Peyer's patch (tissue), 4 donors: ENCODE data around the gene CIPC. TPM values are rescaled to one million over a fixed set of nuclear protein-coding genes. Genes with fewer than 3 reads are reported as not detected.

ENCODE experiments used
- DNase-seq, 3 donors: peaks; one replicate each; pipeline ENCODE4 v3.0.0-alpha.2; 2017 to 2019
- H3K27ac ChIP-seq, 4 donors: fragments of 200-600 bp; sonication (generic); one replicate each; pipeline ENCODE4 v1.5.1; 2016 to 2019
- H3K27me3 ChIP-seq, 2 donors: fragments of 200-600 bp; sonication (generic); one replicate each; pipeline ENCODE4 v1.5.1; 2019
- H3K36me3 ChIP-seq, 3 donors: fragments of 200-600 bp; sonication (generic); one replicate each; pipeline ENCODE4 v1.5.1; 2016 to 2019
- H3K4me1 ChIP-seq, 4 donors: fragments of 200-600 bp; sonication (generic); one replicate each; pipeline ENCODE4 v1.5.1; 2016 to 2019
- H3K4me3 ChIP-seq, 4 donors: fragments of 200-600 bp; sonication (generic); 1 replicate in 3 of 4; 2 replicates in 1 of 4; pipeline ENCODE4 v1.5.1; 2016 to 2019; ENCODE audit warnings: mild to moderate bottlenecking in 1 of 4
- H3K9me3 ChIP-seq, 4 donors: fragments of 200-600 bp; sonication (generic); one replicate each; pipeline ENCODE4 v1.5.1; 2016 to 2019; ENCODE audit warnings: mild to moderate bottlenecking in 1 of 4
- CTCF ChIP-seq, 6 experiments: fragments of 450-650 bp in 4 of 6; fragments of 200-600 bp in 2 of 6; sonication (generic) in 1 of 6; IDR thresholded peaks; one replicate each; pipeline ENCODE4 v1.5.1; 2017 to 2019; ENCODE audit warnings: antibody characterized with exemption in 6 of 6, mild to moderate bottlenecking in 3 of 6, moderate library complexity in 1 of 6
- POLR2A ChIP-seq, 2 donors: fragments of 450-650 bp; IDR thresholded peaks; one replicate each; pipeline ENCODE4 v1.5.1; 2017; ENCODE audit warnings: antibody characterized with exemption in 2 of 2, mild to moderate bottlenecking in 2 of 2, moderate library complexity in 2 of 2
- total RNA-seq, 4 donors: library from RNA; depleted of rRNA; stranded (reverse); fragments of >200 nt; gene quantifications; one replicate each; pipeline ENCODE4 v1.1.0, GENCODE V29; 2016

CIPC gene
- total RNA-seq, 4 donors from 2014 or later, result 22.3 to 66.7 (median 52.1) TPM

GRCh38 chr14:77141214-77142004, 43.4 kb downstream of the CIPC start, which contains the start of gene ZDHHC22:
TSS of gene ZDHHC22 (minus strand) at chr14:77141791. CDS start at chr14:77139738, 2,053 bp downstream.
- TF ChIP-seq POLR2A (IDR thresholded peaks at IDR 0.05) (no peak), CTCF (IDR thresholded peaks at IDR 0.05) (peak in 2 of 6 experiments; percentile 11 to 21)
- H3K27me3 ChIP-seq, result peaks cover 0 to 32% of the 10 kb centered on the region in 2 donors
- peaks cover 0 to 31% (median 14%) of the 10 kb centered on the region in 4 donors for H3K4me1 ChIP-seq
- no peaks in the 10 kb centered on the region for H3K36me3 ChIP-seq
- H3K4me3 ChIP-seq, result peak within 1 kb of the TSS; percentile 5 to 41 (median 29)
- H3K27ac ChIP-seq, result no peak within 1 kb of the TSS
- DNase-seq, result no peak
- H3K9me3 ChIP-seq, result no peaks in the 10 kb centered on the region

DNA sequence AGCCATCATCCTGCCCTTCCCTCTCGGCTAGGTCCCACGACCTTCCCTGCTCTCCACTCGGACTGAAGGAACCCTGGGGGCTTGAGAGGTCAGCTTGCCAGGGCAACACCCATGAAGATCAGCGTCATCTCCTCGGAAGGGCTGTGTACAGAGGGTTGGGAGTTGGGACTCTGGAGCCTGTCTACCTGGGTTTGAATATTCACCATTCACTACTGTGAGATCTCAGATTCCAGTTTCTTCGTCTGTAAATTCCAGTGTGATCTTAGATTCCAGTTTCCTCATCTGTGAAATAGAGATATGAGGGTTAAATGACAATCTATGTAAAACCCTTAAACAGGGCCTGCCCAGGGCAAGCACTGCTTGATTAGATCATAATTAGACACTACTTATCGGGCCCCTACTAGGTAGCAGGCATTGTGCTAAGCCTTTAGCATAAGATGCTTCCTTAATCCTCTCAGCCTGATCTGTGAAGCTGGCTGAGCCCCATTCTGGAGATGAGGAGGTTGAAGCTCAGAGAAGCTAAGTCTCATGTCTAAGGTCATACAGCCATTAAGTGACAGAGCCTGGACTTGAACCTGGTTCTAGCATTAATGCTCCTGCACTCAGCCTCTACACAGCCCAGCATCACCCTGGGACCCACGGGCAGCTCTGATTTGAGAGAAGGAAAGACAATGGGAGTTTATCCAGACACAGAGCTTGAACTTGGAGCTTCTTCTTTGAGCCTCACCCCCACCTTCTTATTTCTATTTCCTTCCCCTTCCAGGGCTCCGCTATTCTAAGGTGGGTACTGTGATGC, 44.1 kb downstream of the CIPC start:
- no peak for TF ChIP-seq POLR2A (IDR thresholded peaks at IDR 0.05)
- no peak for TF ChIP-seq CTCF (IDR thresholded peaks at IDR 0.05)
- Histone ChIP-seq H3K9me3 (no peaks in the 10 kb centered on the region), H3K27ac (no peak overlapping the region), H3K4me3 (no peak overlapping the region), H3K27me3 (peaks cover 0 to 32% of the 10 kb centered on the region in 2 donors), H3K36me3 (no peaks in the 10 kb centered on the region), H3K4me1 (peaks cover 0 to 31% (median 14%) of the 10 kb centered on the region in 4 donors)
- no peak for DNase-seq

DNA sequence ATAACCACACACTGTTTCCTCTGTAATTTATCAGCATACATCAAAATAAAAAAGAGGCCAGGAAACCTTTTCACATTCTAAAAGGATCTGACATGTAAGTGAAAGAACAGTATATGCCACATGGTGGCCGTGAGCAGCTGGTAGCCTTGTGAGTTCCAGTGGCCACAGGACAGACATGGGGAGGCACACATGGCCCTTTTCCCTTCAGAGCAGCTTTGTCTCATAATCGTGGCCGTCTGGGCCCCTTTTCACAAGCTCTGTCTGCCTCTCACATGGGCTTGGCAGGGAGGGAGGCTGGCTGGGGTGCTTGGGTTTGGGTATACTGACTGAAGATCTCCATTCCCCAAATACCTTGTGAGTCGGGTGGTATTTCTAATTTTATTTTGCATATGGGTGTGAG, 45.0 kb downstream of the CIPC start:
- DNase-seq, result no peak
- Histone ChIP-seq H3K4me1 (peaks cover 0 to 31% (median 14%) of the 10 kb centered on the region in 4 donors), H3K4me3 (no peak overlapping the region), H3K27me3 (peaks cover 0 to 32% of the 10 kb centered on the region in 2 donors), H3K9me3 (no peaks in the 10 kb centered on the region), H3K27ac (no peak overlapping the region), H3K36me3 (no peaks in the 10 kb centered on the region)
- TF ChIP-seq CTCF (IDR thresholded peaks at IDR 0.05) (no peak), POLR2A (IDR thresholded peaks at IDR 0.05) (no peak)

DNA sequence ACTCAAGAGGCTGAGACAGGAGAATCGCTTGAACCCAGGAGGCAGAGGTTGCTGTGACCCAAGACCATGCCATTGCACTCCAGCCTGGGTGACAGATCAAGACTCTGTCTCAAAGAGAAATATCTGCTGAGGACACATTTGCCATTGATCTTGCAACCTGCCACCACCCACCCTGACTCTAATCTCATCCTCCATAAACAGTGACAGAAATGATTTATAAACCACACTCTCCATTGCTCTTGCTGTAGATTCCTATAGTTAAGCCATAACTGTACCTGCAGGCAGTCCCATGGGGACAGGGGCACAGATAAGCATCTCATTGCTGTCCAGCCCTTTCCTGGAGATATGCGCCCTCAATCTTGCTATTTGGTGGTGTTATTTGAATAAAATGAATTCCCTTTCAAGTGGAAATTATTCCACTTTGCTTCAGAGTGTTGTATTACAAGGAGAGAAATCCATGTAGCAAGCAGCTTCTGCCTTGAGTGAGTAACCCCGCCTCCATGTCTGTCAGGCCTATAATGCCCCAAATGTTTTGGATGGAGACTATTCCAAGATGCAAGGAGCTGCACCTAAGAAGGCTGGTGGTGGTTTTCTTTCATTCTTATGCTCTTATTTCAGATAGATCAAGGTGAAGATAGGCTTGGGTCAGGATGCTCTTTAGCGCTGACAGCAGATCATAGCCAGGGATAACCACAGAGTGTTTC, 46.5 kb downstream of the CIPC start:
- Histone ChIP-seq H3K27ac (no peak overlapping the region), H3K36me3 (no peaks in the 10 kb centered on the region), H3K27me3 (peaks cover 0 to 18% of the 10 kb centered on the region in 2 donors), H3K4me3 (no peak overlapping the region), H3K9me3 (no peaks in the 10 kb centered on the region), H3K4me1 (peaks cover 0 to 23% (median 14%) of the 10 kb centered on the region in 4 donors)
- no peak for DNase-seq
- TF ChIP-seq CTCF (IDR thresholded peaks at IDR 0.05) (no peak), POLR2A (IDR thresholded peaks at IDR 0.05) (no peak)

DNA sequence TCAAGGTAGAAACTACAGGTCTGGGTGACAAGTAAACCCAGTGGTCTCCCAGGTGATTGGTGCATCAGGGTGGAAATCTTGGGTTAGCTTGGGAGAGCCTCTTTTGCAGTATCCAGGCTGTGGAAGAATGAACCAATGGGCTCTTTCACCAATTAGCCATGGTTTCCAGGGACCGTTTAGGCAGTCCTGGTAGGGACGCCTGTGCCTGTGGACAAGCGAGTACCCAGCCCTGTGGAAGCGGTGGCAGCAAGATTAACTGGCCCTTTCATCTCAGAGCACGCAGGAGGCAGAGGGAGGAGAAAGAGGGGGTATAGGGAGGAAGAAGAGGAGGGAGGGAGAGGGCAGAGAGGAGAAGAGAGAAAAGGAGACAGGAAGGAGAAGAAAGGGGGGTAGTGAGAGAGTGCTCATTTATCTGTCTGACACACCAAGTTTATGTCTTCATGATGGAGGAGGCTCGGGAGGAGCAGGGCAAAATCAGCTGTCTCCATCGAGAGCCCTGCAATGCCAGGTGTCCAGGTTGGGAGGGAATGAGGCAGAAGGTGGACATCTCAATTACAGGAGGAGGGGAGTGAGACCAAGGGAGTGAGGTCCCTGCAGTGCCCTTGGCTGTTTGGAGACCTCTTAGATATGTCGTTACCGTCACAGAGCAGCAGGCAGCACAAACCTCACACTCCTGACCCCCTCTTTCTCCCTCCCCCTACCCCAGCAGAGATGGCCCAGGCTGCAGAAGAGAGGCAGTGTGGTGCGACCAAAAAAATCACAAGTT, 48.1 kb downstream of the CIPC start:
- Histone ChIP-seq H3K9me3 (no peaks in the 10 kb centered on the region), H3K27me3 (peaks cover 0 to 8% of the 10 kb centered on the region in 2 donors), H3K36me3 (no peaks in the 10 kb centered on the region), H3K4me1 (peaks cover 0 to 7% (median 5%) of the 10 kb centered on the region in 4 donors), H3K27ac (no peak overlapping the region), H3K4me3 (no peak overlapping the region)
- no peak for TF ChIP-seq POLR2A (IDR thresholded peaks at IDR 0.05)
- no peak for TF ChIP-seq CTCF (IDR thresholded peaks at IDR 0.05)
- DNase-seq, result peak in 1 of 3 donors; percentile 13
